Measurements from ENCODE around the gene ZC3H7A. TPM values are rescaled to one million over a fixed set of nuclear protein-coding genes. Genes with fewer than 3 reads are reported as not detected.

ZC3H7A gene
- total and polyA plus RNA-seq, 2 of the 13 experiments (the other 11 are each of a cell fraction or from before 2014, with no cell fraction given): 29.2 to 36.8 TPM

DNA sequence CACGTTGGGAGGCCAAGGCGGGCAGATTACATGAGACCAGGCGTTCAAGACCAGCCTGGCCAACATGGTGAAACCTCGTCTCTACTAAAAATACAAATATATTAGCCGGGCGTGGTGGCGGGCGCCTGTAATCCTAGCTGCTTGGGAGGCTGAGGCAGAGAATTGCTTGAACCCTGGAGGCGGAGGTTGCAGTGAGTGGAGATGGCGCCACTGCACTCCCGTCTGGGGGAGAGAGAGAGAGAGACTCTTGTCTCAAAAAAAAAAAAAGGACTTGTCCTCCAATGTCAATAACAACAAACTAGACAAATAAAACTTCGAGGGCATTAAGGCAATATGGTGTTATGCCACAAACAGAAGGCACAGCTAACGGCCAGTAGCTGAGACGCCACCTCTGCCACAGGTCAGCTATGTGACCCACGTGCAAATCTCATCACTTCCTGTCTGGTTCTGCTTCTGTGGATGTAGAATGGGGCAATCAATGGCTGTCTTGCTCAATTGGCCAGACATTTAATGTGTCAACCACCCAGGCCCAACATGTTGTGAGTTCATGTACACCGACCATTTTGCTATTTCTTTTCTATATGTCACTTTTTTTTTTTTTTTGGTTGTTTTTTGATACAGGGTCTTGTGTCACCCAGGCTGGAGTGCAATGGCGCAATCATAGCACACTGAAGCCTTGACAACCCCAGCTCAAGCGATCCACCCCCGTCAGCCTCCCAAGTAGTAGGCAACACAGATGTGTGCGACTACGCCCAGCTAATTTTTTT, 53.6 kb downstream of the ZC3H7A start (continued):
- no peak for TF ChIP-seq TCF12 (IDR thresholded peaks at IDR 0.05)
- TF ChIP-seq TCF12 (CRISPR knock-in tag; IDR thresholded peaks at IDR 0.05): no peak
- TF ChIP-seq MATR3 (CRISPR knock-in tag; IDR thresholded peaks at IDR 0.05): no peak
- no peak for TF ChIP-seq PHB2 (IDR thresholded peaks at IDR 0.05; ENCODE audit: partially characterized antibody)
- peak; percentile 14; the same call in 1 of the 2 replicates for TF ChIP-seq ATF1 (CRISPR knock-in tag; IDR thresholded peaks at IDR 0.05)
- peak; percentile 49 for TF ChIP-seq HNF4A (CRISPR knock-in tag; IDR thresholded peaks at IDR 0.05)
- TF ChIP-seq ZFY (CRISPR knock-in tag; IDR thresholded peaks at IDR 0.05): no peak; the same call in 1 of the 2 replicates
- no peak for TF ChIP-seq ZNF850 (CRISPR knock-in tag; conservative IDR thresholded peaks at IDR 0.05)
- peak; percentile 60; the same call in 1 of the 2 replicates for TF ChIP-seq ZNF777 (CRISPR knock-in tag; IDR thresholded peaks at IDR 0.05)
- TF ChIP-seq, protein P1, sequence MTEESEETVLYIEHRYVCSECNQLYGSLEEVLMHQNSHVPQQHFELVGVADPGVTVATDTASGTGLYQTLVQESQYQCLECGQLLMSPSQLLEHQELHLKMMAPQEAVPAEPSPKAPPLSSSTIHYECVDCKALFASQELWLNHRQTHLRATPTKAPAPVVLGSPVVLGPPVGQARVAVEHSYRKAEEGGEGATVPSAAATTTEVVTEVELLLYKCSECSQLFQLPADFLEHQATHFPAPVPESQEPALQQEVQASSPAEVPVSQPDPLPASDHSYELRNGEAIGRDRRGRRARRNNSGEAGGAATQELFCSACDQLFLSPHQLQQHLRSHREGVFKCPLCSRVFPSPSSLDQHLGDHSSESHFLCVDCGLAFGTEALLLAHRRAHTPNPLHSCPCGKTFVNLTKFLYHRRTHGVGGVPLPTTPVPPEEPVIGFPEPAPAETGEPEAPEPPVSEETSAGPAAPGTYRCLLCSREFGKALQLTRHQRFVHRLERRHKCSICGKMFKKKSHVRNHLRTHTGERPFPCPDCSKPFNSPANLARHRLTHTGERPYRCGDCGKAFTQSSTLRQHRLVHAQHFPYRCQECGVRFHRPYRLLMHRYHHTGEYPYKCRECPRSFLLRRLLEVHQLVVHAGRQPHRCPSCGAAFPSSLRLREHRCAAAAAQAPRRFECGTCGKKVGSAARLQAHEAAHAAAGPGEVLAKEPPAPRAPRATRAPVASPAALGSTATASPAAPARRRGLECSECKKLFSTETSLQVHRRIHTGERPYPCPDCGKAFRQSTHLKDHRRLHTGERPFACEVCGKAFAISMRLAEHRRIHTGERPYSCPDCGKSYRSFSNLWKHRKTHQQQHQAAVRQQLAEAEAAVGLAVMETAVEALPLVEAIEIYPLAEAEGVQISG (CRISPR knock-in tag; IDR thresholded peaks at IDR 0.05): peak; percentile 69
- TF ChIP-seq ISX (CRISPR knock-in tag; conservative IDR thresholded peaks at IDR 0.05): 0 out of 2 replicates have a peak, but pooled peaks have one; percentile 40
- no peak; the same call in 1 of the 2 replicates for TF ChIP-seq CHD2 (IDR thresholded peaks at IDR 0.05; ENCODE audit: low read depth, low read length)
- TF ChIP-seq NR1H2 (CRISPR knock-in tag; IDR thresholded peaks at IDR 0.05; ENCODE audit: borderline replicate concordance, low read depth): no peak
- no peak; the same call in 1 of the 2 replicates for TF ChIP-seq SMAD1 (CRISPR knock-in tag; IDR thresholded peaks at IDR 0.05; ENCODE audit: borderline replicate concordance, low read depth)
- TF ChIP-seq, protein P2, sequence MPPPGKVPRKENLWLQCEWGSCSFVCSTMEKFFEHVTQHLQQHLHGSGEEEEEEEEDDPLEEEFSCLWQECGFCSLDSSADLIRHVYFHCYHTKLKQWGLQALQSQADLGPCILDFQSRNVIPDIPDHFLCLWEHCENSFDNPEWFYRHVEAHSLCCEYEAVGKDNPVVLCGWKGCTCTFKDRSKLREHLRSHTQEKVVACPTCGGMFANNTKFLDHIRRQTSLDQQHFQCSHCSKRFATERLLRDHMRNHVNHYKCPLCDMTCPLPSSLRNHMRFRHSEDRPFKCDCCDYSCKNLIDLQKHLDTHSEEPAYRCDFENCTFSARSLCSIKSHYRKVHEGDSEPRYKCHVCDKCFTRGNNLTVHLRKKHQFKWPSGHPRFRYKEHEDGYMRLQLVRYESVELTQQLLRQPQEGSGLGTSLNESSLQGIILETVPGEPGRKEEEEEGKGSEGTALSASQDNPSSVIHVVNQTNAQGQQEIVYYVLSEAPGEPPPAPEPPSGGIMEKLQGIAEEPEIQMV (CRISPR knock-in tag; IDR thresholded peaks at IDR 0.05; ENCODE audit: low read depth): no peak; the same call in 1 of the 2 replicates
- TF ChIP-seq NFE2L2 (IDR thresholded peaks at IDR 0.05; ENCODE audit: low read length): peak; percentile 3; the same call in 1 of the 2 replicates
- TF ChIP-seq MIER2 (CRISPR knock-in tag; IDR thresholded peaks at IDR 0.05): no peak
- TF ChIP-seq BHLHE40 (IDR thresholded peaks at IDR 0.05; ENCODE audit: low read length): peak; percentile 81
- TF ChIP-seq, protein P3, sequence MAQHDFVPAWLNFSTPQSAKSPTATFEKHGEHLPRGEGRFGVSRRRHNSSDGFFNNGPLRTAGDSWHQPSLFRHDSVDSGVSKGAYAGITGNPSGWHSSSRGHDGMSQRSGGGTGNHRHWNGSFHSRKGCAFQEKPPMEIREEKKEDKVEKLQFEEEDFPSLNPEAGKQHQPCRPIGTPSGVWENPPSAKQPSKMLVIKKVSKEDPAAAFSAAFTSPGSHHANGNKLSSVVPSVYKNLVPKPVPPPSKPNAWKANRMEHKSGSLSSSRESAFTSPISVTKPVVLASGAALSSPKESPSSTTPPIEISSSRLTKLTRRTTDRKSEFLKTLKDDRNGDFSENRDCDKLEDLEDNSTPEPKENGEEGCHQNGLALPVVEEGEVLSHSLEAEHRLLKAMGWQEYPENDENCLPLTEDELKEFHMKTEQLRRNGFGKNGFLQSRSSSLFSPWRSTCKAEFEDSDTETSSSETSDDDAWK (CRISPR knock-in tag; IDR thresholded peaks at IDR 0.05): no peak
- TF ChIP-seq NBN (conservative IDR thresholded peaks at IDR 0.05): no peak
- TF ChIP-seq SMAD3 (CRISPR knock-in tag; IDR thresholded peaks at IDR 0.05): peak; percentile 96
- no peak for TF ChIP-seq POLR2AphosphoS2 (IDR thresholded peaks at IDR 0.05; ENCODE audit: low read depth, low read length)
- no peak for TF ChIP-seq MAFF (IDR thresholded peaks at IDR 0.05; ENCODE audit: low read depth, low read length)
- peak; percentile 31 for TF ChIP-seq SMC3 (IDR thresholded peaks at IDR 0.05; ENCODE audit: low read length)
- no peak; the same call in 1 of the 2 replicates for TF ChIP-seq REL (CRISPR knock-in tag; conservative IDR thresholded peaks at IDR 0.05)
- TF ChIP-seq SP5 (CRISPR knock-in tag; IDR thresholded peaks at IDR 0.05; ENCODE audit: borderline replicate concordance, low read depth): no peak
- TF ChIP-seq ZFP37 (CRISPR knock-in tag; IDR thresholded peaks at IDR 0.05; ENCODE audit: borderline replicate concordance): peak; percentile 8; the same call in 1 of the 2 replicates
- TF ChIP-seq KDM1A (CRISPR knock-in tag; IDR thresholded peaks at IDR 0.05): peak; percentile 83
- peak; percentile 93 for TF ChIP-seq HDAC2 (CRISPR knock-in tag; IDR thresholded peaks at IDR 0.05)

All from HepG2 (cell line).